Activated T-helper 1 cell treated with Interleukin-2 at 50 U/mL for 16 hours (primary cell): ENCODE results near the gene ZNF613.
"Not testable (repeated sequence)": the region's sequence is repeated elsewhere in the genome, so short reads cannot be mapped to it uniquely, and the experiment has no call there.

Source experiments
- DNase-seq: peaks from one replicate; pipeline ENCODE4 v3.0.0-alpha.2; 2020; ENCODE audit warnings: low read depth

Gene ZNF613

DNA sequence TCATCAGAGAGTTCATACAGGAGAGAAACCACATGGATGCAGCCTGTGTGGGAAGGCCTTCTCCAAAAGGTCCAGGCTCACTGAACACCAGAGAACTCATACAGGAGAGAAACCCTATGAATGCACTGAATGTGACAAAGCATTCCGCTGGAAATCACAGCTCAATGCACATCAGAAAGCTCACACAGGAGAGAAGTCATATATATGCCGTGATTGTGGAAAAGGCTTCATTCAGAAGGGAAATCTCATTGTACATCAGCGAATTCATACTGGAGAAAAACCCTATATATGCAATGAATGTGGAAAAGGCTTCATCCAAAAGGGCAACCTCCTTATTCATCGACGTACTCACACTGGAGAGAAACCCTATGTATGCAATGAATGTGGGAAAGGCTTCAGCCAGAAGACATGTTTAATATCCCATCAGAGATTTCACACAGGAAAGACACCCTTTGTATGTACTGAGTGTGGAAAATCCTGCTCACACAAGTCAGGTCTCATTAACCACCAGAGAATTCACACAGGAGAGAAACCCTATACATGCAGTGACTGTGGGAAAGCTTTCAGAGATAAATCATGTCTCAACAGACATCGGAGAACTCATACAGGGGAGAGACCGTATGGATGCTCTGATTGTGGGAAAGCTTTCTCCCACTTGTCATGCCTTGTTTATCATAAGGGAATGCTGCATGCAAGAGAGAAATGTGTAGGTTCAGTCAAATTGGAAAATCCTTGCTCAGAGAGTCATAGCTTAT is 17.7 kb downstream of the ZNF613 start:
- no peak for DNase-seq

DNA sequence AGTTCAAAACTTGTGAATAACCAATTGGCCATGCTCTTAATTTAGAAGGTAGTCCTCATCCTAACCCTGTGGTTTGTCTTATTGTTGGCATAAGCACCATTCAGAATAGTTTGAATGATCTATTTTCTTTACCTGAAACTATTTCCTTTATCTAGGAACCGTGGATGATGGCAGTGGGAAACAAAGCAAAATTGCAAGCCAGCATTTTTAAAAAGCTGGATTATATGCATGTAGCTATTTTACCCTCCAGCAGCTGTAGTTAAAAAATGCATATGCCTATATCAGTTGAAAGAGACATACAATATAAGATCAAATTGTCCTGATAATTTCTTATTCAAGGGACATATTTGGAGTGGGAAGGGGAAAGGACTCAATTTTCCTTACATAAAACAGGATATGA is 19.3 kb downstream of the ZNF613 start:
- no peak for DNase-seq

DNA sequence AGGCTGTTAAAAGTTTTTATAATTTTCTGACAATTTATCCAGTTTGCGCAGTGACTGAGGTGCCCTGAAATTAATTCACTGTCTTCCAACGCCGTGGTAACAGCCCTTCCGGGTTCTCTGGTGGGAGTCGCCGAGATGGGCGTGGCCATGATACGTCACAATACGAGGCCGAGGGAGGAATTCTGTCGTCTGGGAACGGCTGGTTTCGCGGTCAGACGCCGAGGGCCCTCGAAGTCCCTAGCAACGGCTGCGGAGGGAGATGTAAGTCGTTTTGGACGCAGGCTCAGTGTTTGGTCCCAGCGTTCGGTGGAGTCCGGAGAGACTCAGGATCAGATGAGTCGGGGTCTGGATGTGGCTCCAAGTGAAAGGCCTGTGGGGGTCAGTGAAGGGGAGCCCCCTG is 21.7 kb downstream of the ZNF613 start:
- DNase-seq: no peak

DNA sequence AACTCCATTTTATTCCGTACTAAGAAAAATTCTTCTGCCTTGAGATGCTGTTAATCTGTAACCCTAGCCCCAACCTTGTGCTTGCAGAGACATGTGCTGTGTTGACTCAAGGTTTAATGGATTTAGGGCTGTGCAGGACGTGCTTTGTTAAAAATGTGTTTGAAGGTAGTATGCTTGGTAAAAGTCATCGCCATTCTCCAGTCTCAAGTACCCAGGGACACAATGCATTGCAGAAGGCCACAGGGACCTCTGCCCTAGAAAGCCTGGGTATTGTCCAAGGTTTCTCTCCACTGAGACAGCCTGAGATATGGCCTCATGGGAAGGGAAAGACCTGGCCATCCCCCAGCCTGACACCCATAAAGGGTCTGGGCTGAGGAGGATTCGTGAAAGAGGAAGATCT is 30.6 kb downstream of the ZNF613 start:
- not testable (repeated sequence) for DNase-seq

GRCh38 chr19:51959791-51960190 is 32.5 kb downstream of the ZNF613 start:
- DNase-seq: no peak

- not testable (repeated sequence) for DNase-seq
Observed at GRCh38 chr19:51960621-51961233, 33.5 kb downstream of the ZNF613 start.

- DNase-seq: no peak
Observed at GRCh38 chr19:51965583-51965982, 38.3 kb downstream of the ZNF613 start.

DNA sequence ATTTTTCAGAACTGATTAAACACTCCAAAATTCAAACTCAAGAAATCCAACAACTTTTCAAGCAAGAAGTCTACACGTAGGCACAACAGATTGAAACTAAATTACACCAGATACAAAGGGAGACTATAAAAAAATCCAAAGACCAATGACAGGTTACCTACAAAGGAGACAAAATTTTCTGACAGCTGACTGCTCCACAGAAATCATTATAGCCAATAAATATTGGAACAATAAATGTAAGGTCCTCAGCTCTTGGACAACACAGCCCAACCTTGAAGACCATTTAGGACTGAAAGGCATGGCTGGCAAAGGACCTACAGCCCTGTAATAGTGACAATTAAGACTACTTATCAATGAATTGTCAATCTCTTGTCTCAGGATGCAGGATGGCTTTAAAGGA is 43.4 kb downstream of the ZNF613 start:
- DNase-seq: no peak

DNA sequence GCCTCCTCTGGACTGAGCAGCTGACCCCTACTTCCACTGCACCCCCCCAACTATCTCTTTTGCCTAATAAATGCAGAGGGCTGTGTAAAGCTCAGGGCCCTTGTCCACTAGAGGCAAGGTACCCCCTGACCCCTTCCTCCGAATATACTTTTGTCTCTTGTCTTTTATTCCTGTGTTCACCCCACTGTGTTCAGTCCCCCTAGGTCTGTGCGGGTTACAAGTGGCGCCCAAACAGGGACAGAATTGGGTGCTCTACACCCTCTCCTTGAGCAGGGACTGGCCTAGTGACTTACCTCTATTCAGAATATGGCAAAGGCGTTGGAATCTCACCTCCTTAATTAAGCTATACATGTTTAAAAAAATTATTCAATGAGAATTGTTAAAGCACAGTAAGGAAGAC is 44.4 kb downstream of the ZNF613 start:
- DNase-seq: no peak

DNA sequence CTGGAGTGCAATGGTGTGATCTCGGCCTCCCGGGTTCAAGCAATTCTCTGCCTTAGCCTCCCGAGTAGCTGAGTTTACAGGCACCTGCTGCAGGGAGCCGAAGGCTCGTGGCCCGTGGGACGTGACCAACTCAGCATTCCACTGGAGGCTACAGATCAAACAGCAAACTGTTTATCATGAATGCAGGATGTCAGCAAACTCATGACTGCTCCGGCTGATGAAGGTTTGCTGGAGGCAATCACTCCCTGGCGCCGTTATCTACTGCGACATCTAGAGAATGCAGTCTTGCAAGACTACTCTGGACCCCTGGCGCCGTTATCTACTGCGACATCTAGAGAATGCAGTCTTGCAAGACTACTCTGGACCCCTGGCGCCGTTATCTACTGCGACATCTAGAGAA is 48.5 kb downstream of the ZNF613 start:
- not testable (repeated sequence) for DNase-seq

GRCh38 chr19:51976852-51977251 is 49.6 kb downstream of the ZNF613 start:
- DNase-seq: no peak

- DNase-seq: no peak
Observed at GRCh38 chr19:51977346-51977745, 50.1 kb downstream of the ZNF613 start.

DNA sequence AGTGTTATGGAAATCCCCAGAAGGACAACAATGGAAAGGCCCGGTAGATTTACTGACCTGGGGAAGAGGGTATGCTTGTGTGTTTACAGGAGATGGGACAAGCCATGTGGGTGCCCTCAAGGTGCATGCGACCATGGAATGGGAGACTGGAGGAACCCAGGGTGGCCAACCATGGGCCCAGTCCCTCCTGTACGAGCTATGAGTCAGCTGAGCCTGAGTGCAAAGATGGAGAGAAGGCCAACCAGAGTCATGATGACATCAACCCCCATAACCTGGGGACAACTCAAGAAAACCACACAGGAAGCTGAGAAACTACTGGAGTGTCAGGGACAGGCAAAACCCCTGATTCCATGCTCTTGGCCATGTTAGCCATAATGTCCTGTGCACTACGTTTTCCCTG is 51.6 kb downstream of the ZNF613 start:
- DNase-seq: no peak

DNA sequence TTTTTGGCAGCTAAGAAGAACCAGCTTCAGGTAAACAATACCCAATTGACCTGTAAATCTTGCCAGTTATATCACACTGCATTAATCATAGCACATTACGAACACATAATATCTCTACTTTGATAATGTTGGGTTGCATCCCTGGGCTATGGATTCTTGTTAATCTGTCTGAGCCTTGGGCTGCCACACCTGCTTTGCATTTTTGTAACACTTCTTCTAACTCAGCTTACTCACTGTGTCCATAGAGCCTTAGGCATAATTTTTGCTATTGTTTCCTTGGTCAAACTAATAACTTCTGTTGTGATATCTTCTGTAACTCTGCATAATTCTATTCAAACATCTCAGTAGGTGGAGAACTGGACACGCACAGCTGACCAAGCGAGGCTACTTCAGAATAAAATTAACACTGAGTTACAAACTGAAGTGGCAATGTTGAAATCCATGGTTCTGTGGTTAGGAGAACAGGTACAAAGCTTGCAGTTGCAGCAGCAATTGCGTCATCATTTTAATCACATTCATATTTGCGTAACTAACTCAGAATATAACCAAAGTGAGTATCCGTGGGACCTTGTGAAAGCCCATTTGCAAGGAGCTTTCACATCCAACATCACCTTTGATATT is 53.0 kb downstream of the ZNF613 start:
- DNase-seq: no peak

- not testable (repeated sequence) for DNase-seq
Observed at GRCh38 chr19:51980926-51981325, 53.7 kb downstream of the ZNF613 start.

DNA sequence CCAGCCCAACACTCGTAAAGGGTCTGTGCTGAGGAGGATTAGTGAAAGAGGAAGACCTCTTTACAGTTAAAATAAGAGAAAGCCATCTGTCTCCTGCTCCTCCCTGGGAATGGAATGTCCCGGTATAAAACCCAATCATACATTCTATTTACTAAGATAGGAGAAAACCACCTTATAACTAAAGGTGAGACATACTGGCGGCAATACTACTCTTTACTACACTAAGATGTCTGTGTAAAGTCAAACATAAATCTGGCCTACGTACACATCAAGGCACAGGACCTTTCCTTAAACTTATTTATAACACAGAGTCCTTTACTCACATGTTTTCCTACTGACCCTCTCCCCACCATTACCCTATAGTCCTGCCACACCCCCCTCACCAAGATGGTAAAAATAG is 56.1 kb downstream of the ZNF613 start:
- DNase-seq: no peak

DNA sequence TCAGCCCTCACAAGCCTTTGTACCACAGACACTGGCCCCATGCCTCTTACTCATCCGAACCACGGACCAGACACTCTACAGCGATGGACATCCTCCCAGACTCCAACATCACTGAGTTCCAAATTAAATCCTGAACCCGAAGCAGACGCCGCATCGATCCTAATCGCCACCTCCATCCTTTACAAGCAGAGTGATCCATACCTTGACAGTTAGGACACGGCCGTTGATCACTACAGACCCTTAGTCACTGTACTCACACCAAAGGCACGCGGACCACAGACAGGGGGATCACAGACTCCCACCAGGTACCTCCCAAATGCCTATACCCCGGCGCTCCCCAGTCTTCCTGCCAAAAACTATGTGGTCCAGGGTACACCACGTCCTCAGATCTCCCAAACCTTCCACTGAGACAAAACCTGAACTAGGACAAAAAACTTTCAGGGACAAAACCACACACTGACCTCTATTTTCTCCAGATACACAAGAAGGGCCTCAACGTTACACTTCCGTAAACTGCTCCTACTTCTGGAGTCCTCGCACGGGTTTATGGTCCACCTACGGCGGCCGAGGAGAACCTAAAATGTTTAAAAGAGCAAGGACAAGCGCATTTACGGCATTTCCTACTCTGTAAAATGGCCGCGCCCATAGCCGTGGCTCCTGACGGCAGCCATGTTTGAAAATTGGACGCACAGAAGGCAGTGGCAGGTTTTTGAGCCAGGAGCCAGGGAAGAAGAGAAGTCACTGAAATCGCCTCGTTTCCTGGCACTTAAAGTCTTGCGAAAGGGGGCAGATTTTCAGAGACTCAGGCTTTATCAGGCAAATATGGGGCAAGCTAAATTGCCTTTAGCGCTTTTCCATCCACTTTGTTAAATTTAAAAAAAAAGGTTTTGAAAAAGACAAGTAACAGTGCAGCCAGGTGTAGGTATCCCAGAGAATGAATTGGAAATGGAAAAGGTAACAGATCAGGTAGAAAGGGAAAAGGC is 59.3 kb downstream of the ZNF613 start, which contains the start of gene ZNF350:
Gene ZNF350 (minus strand): TSS at position 532 of the 983 bp plus-strand sequence. CDS start 12,480 bp downstream, outside the sequence.
- peak; percentile 75 for DNase-seq

- DNase-seq: no peak
Observed at GRCh38 chr19:51993422-51993821, 66.2 kb downstream of the ZNF613 start.

GRCh38 chr19:51994048-51994644 is 66.9 kb downstream of the ZNF613 start:
- DNase-seq: no peak
